ENCODE results near the gene CAPNS1.
"Not testable (repeated sequence)": the region's sequence is repeated elsewhere in the genome, so short reads cannot be mapped to it uniquely, and the experiment has no call there.

The CAPNS1 gene

DNA sequence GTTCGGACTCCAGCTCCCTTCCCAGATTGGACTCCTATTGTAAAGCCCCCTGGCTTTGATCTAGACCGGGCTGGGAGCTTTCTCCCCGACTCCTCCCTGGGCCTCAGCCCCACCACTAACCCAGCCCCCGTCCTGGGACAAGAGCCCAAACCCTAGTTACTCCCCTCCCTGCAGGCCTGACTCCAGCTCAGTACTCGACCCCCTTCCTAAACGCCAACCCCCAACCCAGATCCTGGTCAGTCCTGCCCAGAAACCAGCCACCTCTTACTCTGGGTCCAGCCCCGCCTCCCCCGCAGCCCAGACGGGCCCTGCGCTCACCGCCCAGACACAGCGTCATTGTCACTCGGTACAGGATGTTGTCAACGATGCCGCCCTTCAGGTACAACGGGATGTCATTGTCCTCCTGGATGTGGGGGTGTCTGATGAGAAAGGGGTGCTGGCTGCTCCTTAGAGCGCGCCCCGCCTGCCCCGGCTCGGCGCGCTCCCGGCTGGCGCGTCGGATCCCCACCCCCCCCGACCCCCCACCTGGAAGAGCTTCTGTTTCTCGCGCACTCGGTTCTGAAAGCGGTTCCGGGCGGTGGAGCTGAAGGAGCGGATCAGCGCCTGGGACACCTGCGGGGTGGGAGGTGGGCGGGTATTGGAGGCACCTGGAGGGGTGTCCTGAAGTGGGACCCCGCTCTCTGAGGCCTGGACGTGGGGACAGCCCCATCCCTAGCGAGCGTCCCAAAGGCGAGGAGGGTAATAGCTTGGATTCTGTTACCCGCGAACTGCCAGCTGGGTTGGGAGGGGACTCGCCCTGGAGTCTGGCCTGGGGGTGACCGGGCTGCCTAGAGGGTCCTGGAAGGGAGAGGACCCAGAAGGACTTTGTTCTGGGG, 11.5 kb downstream of the CAPNS1 start:
- no peak for DNase-seq

- no peak for DNase-seq
Observed at GRCh38 chr19:36152019-36152351, 12.1 kb downstream of the CAPNS1 start.

GRCh38 chr19:36152352-36153091, 12.7 kb downstream of the CAPNS1 start, which contains the start of gene COX7A1:
TSS of gene COX7A1 (minus strand) at chr19:36152447. CDS start at chr19:36152407, 40 bp downstream.
- no peak for DNase-seq

DNA sequence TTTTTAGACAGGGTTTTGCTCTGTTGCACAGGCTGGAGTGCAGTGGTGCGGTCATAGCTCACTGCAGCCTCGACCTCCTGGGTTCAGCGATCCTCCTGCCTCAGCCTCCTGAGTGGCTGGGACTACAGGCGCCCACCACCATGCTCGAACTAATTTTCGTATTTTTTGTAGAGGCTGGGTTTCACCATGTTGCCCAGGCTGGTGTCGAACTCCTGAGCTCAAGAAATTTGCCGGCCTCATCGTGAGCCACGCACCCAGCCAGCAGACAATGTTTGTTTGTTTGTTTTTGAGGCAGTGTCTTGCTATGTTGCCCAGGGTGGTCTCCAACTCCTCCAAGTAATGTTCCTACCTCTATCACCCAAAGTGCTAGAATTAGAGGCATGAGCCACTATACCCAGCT, 13.3 kb downstream of the CAPNS1 start:
- DNase-seq, result no peak

DNA sequence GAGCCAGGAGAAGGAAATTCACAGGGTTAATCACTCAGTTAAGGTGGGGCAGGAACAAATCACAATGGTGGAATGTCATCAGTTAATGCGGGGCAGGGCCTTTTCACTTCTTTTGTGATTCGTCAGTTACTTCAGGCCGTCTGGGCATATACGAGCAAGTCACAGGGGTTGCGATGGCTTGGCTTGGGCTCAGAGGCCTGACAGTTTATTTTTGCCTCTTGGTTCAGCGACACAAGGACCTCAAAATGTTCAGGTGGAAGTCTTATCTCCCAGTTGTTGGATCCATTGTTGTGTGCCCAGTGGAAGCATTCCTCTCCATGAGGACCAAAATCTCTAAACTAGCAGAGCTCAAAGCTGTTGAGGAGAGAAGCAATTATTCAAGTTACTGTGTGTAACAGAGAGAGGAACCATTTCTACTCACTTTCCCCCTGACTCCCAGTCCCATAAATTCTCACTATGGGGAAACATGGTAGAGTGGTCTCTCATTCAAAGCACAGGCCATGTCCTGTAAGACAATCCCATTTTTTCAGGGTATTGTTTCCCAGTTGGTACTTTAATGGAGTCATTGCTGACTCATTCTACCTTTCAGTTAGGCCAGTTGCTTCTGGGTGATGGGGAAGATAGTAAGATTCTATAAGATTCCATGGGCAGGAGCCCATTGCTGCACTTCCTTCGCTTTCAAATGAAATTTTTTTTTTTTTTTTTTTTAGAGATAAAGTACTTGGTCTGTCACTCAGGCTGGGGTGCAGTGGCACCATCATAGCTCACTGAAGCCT, 21.1 kb downstream of the CAPNS1 start:
- no peak for DNase-seq

DNA sequence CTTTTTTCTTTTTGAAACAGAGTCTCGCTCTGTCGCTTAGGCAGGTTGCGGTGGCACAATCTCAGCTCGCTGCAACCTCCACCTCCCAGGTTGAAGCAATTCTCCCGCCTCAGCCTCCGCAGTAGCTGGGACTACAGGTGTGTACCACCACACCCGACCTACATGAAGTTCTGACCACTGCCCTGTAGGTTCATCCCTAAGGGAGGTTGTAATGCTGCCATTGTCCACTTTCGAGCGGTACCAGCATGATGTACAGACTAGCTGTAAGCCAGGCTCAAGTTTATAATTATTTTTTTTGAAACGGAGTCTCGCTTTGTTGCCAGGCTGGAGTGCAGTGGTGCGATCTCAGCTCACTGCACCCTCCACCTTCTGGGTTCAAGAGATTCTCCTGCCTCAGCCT, 23.9 kb downstream of the CAPNS1 start:
- no peak for DNase-seq

GRCh38 chr19:36169084-36169760, 29.4 kb downstream of the CAPNS1 start:
- DNase-seq, result no peak

- no peak for DNase-seq
Observed at GRCh38 chr19:36172852-36173251, 33.0 kb downstream of the CAPNS1 start.

DNA sequence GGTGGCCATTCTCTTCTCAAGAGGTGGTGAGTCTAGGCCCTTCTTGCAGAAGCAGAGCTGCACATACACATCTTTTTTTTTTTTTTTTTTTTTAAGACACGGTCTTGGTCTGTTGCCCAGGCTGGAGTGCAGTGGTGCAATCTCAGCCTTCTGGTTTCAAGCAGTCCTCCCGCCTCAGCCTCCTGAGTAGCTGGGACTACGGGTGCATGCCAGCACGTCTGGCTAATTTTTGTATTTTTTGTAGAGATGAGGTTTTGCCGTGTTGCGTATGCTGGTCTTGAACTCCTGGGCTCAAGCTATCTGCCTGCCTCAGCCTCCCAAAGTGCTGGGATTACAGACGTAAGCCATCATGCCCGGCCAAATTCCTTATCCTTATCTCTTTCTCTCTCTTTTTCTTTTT, 34.0 kb downstream of the CAPNS1 start:
- not testable (repeated sequence) for DNase-seq

- not testable (repeated sequence) for DNase-seq
Observed at GRCh38 chr19:36179077-36179476, 39.2 kb downstream of the CAPNS1 start.

- DNase-seq, result no peak
Observed at GRCh38 chr19:36182612-36183244, 42.9 kb downstream of the CAPNS1 start.

DNA sequence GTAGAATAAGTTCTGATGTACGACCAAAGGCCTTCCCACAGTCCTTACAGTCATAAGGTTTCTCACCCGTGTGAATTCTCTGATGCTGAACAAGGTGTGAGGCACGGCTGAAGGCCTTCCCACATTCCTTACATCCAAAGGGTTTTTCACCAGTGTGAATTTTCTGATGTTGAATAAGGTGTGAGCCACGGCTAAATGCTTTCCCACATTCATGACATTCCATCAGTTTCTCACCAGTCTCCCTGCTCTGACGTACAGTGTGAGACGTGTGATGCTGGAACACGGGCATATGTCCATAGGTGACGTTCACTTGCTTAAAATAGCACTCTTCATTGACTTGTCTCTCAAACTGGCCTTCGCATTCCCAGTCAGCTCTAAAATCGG, 43.4 kb downstream of the CAPNS1 start:
- DNase-seq, result no peak

DNA sequence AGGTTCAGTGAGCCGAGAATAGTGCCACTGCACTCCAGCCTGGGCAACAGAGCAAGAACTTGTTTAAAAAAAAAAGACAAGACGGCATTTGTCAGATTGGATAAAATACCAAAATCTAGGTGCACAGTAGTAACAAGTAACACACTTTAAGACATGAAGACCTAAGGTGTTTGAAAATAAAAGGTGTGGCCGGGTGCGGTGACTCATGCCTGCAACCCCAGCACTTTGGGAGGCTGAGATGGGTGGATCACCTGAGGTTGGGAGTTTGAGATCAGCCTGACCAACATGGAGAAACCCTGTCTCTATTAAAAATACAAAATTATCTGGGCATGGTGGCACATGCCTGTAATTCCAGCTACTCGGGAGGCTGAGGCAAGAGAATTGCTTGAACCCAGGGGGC, 46.9 kb downstream of the CAPNS1 start:
- DNase-seq, result not testable (repeated sequence)

- no peak for DNase-seq
Observed at GRCh38 chr19:36196249-36196648, 56.4 kb downstream of the CAPNS1 start.

GRCh38 chr19:36198119-36198518, 58.3 kb downstream of the CAPNS1 start:
- DNase-seq, result no peak

All from inflammatory macrophage (primary cell).